ENCODE measurements around the gene SUFU. TPM values are rescaled to one million over a fixed set of nuclear protein-coding genes. Genes with fewer than 3 reads are reported as not detected.
A peak's percentile ranks its signal among the peaks of the same experiment; 100 is the strongest.
"Not testable (repeated sequence)": the region's sequence is repeated elsewhere in the genome, so short reads cannot be mapped to it uniquely, and the experiment has no call there.

Gene SUFU
- 3.7 and 4.0 TPM in 2 replicates for total RNA-seq (2014; rRNA removed; shearing (Covaris generic))

DNA sequence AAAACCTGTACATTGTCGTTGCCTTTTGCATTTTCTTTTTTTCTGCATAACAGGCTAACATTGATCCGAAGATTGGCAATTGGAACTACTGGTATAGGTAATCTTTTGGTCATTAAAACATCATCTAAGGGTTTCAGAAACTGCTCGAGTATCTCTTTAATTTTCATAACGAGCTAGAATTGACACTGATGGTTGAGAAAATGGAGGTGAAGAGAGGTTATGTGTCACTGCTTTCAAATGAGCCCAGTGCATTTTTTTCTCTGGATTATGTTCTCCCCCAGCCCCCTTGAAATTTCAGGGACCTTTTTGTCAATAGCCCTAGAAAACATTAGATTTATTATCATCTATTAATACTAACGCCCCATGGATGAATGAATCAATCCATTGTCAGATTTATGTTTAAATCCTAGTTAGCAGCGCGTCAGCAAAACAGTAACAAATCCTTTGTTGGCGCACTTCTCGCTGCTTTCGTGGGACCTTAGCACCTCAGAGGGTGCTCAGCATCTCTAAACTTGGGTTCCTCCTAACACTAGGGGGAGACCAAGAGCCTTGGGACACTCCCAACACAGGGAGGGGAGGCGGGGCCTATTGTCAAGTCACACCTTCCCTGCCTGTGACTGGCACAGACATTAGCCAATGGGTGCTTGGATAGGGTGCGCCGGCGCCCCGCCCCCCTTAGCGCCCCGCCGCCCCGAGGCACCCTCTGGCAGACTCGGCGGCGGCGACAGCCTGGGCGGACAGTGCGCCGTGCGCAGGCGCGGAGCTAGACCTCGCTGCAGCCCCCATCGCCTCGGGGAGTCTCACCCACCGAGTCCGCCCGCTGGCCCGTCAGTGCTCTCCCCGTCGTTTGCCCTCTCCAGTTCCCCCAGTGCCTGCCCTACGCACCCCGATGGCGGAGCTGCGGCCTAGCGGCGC lies at the start of gene SUFU:
SUFU (plus strand) TSS at position 709 of the 915 bp plus-strand sequence; CDS start at position 890, 181 bp downstream.
- DNase-seq (ENCODE audit: low read depth) = peak; percentile 96

DNA sequence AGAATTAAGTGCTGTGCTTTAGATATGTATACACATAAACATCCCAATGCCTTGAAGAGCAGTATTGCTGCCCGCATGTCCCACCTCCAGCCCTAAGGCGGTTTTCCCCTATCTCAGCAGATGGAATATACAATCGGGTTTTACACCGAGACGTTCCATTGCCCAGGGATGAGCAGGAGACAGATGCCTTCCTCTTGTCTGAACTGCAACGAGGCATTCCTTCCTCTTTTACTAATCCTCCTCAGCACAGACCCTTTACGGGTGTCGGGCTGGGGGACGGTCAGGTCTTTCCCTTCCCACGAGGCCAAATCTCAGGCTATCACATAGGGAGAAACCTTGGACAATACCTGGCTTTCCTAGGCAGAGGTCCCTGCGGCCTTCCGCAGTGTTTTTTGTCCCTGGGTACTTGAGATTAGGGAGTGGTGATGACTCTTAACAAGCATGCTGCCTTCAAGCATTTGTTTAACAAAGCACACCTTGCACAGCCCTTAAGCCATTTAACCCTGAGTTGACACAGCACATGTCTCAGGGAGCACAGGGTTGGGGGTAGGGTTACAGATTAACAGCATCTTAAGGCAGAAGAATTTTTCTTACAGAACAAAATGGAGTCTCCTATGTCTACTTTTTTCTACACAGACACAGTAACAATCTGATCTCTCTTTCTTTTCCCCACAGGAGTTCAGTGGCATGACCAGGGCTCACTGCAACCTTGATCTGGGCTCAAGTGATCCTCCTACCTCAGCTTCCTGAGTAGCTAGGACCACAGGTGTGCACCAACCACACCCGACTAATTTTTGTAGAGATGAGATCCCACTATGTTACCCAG lies 48.9 kb upstream of the SUFU start:
- not testable (repeated sequence) for DNase-seq (ENCODE audit: low read depth)

DNA sequence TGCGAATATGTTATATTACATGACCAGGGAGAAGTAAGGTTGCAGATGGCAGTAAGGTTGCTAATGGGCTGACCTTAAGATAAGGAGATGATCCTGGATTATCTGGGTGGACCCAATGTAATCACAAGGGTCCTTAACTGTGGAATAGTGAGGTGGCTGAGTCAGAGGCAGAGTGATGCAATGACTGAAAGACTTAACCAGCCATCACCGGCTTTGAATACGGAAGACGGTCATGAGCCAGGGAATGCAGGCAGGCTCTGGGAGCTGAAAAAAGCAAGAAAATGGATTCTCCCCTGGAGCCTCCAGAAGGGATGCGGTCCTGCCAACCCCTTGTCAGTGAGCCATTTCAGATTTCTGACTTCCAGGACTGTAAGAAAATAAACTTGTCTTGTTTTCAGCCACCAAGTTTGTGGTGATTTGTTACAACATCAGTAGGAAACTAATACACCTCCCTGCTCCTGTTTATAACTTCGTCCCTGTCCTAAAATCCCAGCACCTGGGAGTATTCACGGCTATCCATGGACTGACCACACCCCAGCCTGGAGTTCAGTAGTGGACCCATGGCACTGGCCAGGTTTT lies 47.8 kb upstream of the SUFU start:
- peak; percentile 70 for DNase-seq (ENCODE audit: low read depth)

DNA sequence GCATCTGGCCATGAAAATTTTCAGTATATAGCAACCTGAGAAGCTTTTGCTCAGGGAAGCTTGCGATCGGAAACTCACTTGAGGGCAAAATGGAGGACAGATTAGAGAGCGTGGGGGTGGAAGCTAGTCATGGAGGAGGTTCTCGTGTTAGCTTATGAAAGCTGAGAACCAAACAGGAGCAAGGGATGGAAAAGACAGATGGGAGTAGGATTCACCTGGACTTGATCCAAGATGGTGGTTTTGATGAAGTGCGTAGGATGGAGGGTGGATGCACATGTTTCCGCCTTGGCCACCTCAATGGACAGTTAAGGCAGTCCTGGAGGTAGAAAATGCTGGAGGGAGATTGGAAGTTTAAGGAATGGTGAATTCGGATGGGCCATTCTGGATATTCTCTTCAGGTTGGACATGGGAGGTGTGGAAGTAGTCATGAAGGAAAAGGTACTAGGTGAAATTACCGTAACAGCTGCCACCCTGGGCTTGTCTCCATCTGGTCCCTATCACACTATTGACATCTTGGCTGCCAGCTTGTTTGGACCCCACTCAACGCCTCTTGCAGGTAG lies 46.1 kb upstream of the SUFU start:
- no peak for DNase-seq (ENCODE audit: low read depth)

DNA sequence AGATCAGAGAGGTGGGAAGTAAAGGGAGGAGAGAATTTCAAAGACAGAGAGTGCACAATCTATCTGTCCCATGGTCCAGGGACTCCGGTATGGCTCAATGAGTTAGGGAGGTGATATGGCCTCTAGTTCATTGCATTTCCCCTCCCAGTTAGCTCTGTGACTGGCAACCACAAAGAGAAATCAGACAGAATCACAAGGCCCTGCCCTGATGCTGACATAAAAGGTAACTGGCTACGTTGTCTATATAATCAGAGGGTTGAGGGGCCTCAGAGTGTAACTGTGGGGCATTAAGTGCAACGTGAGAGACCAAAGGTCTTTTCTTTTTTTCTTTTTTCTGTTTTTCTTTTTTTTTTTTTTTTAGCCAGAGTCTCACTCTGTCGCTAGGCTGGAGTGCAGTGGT lies 45.1 kb upstream of the SUFU start:
- DNase-seq (ENCODE audit: low read depth) = no peak

DNA sequence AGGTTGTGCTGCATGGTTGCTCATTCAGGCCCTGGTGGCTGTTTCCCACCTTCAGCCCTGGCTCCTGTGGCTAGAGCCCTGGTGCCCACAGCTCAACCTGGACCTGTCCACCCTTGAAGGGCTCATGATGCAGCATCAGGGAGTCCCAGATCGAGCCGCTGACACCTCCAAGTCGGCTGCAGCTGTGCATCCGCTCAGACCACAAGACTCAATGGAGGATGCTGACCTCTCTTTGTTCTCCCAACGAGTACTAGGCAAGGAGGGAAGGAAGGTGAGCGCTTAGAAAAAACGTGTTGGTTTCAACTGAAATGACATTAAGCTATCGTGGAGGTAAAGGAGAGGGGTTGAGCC lies 43.0 kb upstream of the SUFU start:
- DNase-seq (ENCODE audit: low read depth) = no peak

DNA sequence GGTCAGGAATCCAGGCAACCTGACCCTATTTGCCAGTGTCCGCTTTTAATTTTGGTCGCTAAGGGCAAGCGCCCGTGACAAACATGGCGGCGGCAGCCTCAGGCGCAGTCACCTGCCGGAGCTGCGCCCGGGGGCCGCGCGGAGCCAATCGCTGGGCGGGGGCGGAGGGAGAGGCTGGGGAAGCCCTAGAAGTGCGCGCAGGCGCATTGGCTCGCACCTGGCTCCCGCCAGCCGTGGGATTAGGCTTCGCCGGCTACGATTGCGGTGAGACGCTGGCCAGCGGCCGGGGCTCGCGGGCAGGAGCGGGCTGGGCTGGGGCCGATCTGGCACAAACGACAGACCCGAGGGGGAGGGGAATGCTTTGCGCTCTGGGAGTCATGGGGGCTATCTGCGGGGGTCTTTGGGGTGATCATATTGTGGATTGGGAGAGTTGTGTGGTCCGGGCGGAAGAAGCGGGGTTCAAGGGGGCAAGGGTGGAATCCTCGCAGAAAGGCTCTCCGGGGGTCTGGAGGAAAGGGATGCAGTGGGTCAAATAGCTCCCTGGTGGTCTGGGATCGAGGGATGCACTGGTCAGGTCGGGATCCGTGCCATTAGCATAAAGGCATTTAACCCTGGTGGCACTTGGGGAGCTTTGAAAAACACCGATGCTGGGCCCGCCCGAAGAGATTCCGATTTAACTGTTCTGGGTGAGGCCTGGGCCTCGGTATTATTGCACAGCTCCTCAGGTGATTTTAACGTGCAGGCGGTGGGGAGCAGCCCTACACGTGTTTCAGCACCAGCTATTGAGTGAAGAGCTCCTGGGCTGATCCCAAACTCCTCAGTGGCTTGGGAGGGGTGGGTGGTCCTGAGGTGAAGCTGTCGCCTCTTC lies 42.4 kb upstream of the SUFU start:
- DNase-seq (ENCODE audit: low read depth) = peak; percentile 69

DNA sequence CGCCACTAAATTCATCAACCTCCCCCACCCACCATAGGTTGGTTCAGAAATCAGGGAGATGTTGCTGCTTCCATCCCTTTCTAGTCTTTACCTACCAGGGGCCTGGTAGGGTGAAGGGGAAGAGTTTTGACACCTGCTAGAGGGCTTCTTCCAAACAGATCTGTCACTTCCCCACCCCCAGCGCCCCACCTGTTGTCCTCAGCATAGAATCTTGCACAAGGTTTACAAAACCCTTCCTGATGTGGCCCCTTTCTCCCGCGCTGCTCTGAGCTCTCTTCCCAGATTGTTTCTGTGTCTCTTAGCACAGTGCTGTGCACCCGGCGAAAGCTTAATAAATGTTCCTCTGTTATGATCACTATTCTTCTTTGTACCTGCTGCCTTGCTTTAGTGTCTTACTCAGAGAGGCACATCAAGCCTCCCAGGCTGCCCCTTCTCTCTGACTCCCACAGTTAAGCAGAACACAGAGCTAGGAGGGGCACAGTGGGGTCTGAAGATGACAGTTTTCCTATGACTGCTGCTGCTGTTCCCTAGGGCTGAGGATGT lies 41.2 kb upstream of the SUFU start:
- DNase-seq (ENCODE audit: low read depth) = no peak

DNA sequence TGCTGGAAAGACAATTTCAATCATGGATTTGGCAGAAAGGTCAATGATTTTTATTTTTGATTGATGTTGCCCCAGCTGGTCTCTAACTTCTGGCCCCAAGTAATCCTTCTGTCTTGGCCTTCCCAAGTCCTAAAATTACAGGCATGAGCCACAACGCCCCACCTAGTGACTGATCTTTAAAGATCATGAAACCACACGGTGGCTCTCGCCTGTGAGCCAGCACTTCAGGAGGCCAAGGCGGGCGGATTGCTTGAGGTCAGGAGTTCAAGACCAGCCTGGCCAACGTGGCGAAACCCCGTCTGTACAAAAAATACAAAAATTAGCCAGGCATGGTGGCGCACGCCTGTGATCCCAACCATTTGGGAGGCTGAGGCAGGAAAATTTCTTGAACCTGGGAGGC lies 39.8 kb upstream of the SUFU start:
- DNase-seq (ENCODE audit: low read depth) = no peak

DNA sequence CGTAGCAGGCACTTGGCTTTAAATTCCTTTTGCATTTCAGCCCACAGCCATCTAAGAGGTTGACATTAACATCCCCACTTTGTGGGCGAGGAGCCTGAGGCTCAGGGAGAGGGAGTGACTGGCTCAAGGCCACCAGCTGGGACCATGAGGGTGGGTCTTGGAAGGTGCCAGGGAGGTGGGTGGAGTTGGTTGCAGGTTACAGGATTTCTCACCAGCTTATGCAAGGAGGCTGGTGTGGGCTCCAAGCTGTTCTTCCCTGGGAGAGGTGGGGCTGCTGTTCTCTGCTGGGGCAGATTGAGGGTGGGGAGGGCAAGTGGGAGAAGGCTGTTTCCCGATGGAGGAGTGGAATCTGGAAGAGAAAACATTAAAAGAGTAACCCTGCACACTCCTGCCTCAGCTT lies 38.3 kb upstream of the SUFU start:
- no peak for DNase-seq (ENCODE audit: low read depth)

DNA sequence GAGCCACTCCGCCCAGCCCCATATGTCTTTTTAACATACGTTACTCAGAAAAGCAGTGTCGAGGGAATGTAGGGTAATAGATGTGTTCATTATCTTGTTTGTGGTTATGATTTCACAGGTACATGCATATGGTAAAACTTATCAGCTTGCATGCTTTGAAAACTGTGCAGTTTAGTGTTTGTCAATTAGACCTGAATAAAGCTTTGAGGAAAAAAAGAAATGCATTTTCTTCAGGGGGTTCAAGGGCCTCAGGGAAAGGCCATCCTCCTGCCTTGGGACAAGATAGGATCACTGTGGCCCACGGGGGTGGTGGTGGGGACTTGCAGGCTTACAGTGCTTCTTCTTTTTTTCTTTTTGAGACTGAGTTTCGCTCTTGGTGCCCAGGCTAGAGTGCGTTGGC lies 36.5 kb upstream of the SUFU start:
- DNase-seq (ENCODE audit: low read depth) = no peak

DNA sequence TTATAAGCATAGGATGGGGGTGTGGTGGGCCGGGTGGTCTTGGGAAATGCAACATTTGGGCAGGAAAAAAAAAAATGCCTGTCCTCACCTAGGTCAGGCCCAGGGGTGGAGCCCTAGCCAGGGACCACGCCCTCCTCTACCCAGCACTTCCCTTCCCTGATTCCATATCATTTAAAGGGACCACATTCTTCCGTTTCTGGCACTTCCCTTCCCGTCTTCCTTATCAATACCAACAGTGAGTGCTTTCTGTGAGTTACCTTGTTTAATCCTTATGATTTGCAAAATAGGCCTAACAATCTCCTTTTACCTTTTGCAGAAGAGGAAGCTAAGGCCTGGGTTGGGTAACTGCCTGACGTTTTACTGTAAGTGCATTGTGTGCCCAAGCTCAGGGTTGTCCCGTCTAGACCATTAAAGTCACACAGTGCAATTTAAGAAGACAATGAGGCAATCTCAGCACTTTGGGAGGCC lies 35.8 kb upstream of the SUFU start:
- no peak for DNase-seq (ENCODE audit: low read depth)

DNA sequence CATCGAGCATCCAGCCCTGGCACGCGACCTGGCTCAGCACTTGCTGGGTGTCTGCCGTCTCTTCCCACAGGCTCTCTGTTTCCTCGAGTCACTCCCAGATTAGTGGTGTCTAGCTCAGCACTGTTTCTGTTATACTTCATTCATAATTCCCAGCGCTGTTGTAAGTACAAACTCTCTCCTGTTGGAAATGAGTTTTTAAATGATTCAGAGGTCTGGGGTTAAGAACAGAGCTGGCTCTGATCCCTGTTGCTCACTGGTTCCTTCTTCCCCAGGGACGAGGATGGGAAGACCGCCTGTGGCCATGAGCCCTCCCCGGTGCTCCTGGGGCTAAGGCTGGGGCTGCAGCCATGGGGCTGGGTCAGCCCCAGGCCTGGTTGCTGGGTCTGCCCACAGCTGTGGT lies 35.1 kb upstream of the SUFU start:
- no peak for DNase-seq (ENCODE audit: low read depth)

DNA sequence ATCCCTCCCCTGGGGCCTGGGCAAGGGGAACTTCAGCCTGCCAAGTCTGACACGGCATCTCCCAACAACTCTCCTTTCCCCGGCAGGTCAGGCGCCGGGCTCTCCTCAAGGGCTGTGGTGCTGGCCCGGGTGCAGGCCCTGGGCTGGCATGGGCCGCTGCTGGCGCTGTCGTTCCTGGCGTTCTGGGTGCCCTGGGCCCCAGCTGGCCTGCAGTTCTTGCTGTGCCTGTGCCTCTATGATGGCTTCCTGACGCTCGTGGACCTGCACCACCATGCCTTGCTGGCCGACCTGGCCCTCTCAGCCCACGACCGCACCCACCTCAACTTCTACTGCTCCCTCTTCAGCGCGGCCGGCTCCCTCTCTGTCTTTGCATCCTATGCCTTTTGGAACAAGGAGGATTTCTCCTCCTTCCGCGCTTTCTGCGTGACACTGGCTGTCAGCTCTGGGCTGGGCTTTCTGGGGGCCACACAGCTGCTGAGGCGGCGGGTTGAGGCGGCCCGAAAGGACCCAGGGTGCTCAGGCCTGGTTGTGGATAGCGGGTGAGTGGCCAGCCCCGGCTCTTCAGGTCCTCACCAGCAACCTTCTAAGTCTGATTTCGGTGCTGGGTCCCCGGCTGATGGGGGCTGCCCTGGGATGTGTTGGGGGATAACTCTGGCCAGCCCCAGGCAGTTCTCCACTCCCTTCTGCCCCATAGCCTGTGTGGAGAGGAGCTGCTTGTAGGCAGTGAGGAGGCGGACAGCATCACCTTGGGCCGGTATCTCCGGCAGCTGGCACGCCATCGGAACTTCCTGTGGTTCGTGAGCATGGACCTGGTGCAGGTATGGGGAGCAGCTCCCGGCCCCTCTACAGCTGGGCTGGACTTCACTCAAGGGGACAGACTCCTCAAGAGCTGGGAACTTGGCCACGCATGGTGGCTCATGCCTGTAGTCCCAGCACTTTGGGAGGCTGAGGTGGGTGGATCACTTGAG lies 32.9 kb upstream of the SUFU start:
- no peak for DNase-seq (ENCODE audit: low read depth)

DNA sequence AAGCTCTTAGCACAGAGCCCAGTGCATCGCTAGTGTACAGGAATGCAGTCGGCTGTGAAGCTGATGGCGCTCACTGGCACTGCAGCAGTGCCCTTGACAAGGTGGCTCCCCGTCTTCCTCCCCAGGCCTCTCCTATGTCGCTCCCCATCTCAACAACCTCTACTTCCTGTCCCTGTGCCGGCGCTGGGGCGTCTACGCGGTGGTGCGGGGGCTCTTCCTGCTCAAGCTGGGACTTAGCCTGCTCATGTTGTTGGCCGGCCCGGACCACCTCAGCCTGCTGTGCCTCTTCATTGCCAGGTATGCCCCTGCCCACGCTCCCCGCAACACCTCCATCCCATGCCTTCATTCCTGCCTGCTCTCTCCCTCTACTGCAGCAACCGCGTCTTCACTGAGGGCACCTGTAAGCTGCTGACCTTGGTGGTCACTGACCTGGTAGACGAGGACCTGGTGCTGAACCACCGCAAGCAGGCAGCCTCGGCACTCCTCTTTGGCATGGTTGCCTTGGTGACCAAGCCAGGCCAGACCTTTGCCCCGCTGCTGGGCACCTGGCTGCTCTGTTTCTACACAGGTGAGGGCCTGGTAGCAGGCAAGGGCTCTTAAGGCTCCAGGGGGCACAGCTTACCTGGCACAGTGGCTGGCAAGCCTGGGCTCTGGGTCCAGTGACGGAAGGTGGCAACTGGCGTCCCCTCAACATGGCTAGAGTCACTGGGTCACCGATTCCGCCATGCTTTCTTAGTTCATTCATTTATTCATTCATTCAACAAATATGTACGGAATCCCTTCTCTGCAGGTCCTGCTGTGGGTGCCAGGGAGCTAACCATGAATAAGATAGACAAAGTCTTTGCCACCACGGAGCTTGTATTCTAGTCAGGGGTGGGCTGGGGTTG lies 30.1 kb upstream of the SUFU start:
- DNase-seq (ENCODE audit: low read depth) = no peak

DNA sequence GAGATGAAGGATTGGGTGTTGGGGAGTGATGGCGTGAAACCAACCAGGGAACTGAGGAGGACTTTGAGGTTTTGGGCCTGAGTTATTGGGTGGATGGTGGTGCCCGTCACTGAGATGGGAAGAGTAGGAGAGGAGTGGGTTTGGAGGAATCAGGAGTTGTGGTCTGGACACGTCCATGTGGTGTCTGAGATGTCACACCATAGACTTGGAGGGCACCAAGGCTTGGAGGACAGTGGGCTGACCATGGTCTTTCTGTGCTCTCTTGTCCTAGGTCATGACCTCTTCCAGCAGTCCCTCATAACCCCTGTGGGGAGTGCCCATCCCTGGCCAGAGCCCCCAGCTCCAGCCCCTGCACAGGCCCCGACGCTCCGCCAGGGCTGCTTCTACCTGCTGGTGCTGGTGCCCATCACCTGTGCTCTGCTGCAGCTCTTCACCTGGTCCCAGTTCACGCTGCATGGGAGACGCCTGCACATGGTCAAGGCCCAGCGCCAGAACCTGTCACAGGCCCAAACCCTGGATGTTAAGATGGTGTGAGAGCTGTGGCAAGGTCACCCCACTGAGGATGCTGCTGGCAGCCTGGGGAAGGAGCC lies 28.2 kb upstream of the SUFU start:
- DNase-seq (ENCODE audit: low read depth) = no peak

DNA sequence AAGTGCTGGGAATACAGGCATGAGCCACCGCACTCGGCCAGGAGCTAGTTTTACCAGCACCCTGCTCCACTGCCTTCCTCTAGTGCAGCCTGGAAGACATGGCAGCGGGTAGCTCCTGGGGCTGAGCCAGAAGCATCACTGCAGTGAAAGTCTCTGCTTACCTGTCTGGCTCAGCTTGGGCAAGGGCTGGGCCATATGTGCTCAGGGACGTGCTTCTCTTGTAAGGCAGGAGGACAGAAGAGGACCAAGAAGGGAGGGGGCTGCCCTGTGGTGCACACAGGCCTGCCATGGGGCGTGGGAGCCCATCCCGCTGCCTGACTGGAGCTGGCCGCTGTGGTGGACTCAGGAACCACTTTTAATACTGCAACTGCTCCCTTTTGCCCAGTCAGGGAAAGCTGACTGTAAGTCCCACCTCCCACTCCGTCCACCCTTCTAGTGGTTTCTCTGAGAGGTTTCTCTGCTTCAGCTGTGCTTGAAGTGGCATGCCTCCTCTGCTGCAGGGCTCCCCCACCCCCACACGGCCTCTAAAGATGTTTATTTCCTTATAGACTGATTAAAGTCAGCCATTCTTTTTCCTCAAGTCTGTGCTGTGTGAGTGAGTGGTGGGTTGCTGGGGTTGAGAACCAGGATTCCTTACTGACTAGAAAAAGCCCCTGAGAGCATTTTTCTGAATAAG lies 27.2 kb upstream of the SUFU start:
- no peak for DNase-seq (ENCODE audit: low read depth)

DNA sequence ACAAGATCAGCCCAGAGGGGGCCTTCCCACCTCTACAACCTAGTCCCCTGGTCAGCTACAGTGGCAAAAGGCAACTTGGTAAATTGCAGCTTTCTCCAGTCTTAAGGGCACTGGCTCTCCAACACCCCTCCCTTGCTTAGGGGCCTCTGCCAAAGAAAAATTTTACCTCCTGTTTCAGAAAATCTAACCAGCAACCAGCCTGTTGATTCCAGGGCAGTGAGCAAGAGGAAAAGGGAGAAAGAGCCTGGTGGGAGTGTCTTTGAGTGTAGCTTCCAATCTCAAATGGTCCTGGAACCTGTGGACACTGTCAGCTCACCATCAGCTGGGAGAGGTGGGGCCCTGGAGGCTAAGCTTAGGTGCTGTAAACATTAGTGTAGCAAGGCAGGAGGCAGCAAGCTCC lies 24.1 kb upstream of the SUFU start:
- no peak for DNase-seq (ENCODE audit: low read depth)

Data from RPMI7951 (cell line).